HG02840 (cell line): ENCODE measurements around the gene GNMT.

Source experiments
- ATAC-seq: cut with Tn5 transposase; IDR thresholded peaks from one replicate; pipeline ENCODE4 v1.9.1; 2021; ENCODE audit warnings: mild to moderate bottlenecking, moderate library complexity, moderate number of reproducible peaks; ENCODE audit not compliant: unreplicated experiment, low FRiP score

GNMT gene

GRCh38 chr6:42960243-42961019, at the start of gene GNMT:
Gene GNMT (plus strand): TSS chr6:42960754. CDS start chr6:42960768, 14 bp downstream.
- ATAC-seq, result no peak

- no peak for ATAC-seq
Observed at GRCh38 chr6:42911171-42912021, 49.2 kb upstream of the GNMT start.

GRCh38 chr6:42914546-42914945, 46.0 kb upstream of the GNMT start:
- no peak for ATAC-seq

GRCh38 chr6:42915732-42916131, 44.8 kb upstream of the GNMT start, which contains the start of gene PTCRA:
Gene PTCRA (plus strand): TSS chr6:42916053. CDS start chr6:42916070, 17 bp downstream.
- no peak for ATAC-seq

GRCh38 chr6:42916288-42916687, 44.3 kb upstream of the GNMT start:
- ATAC-seq, result no peak

- no peak for ATAC-seq
Observed at GRCh38 chr6:42921801-42922200, 38.8 kb upstream of the GNMT start.

GRCh38 chr6:42923666-42924065, 36.9 kb upstream of the GNMT start:
- ATAC-seq, result no peak

- no peak for ATAC-seq
Observed at GRCh38 chr6:42925248-42925857, 35.2 kb upstream of the GNMT start.

GRCh38 chr6:42928986-42929820, 31.4 kb upstream of the GNMT start, which contains the start of gene CNPY3:
Gene CNPY3 (plus strand): TSS chr6:42929480. CDS start chr6:42929571, 91 bp downstream.
- peak; percentile 74 for ATAC-seq

GRCh38 chr6:42929821-42930360, 30.7 kb upstream of the GNMT start:
- ATAC-seq, result peak; percentile 47

- ATAC-seq, result no peak
Observed at GRCh38 chr6:42932412-42932811, 28.1 kb upstream of the GNMT start.

- no peak for ATAC-seq
Observed at GRCh38 chr6:42933205-42933604, 27.3 kb upstream of the GNMT start.

GRCh38 chr6:42935322-42935721, 25.2 kb upstream of the GNMT start:
- no peak for ATAC-seq

GRCh38 chr6:42936398-42936797, 24.2 kb upstream of the GNMT start:
- ATAC-seq, result no peak

- ATAC-seq, result no peak
Observed at GRCh38 chr6:42937548-42938427, 22.8 kb upstream of the GNMT start.

GRCh38 chr6:42938428-42938796, 22.1 kb upstream of the GNMT start:
- no peak for ATAC-seq

GRCh38 chr6:42938987-42939809, 21.4 kb upstream of the GNMT start:
- ATAC-seq, result no peak

GRCh38 chr6:42939810-42940167, 20.8 kb upstream of the GNMT start:
- no peak for ATAC-seq
